Natural killer cell (primary cell): ENCODE data around the gene AKAP6. TPM values are rescaled to one million over a fixed set of nuclear protein-coding genes. Genes with fewer than 3 reads are reported as not detected.
"Not testable (repeated sequence)": the region's sequence is repeated elsewhere in the genome, so short reads cannot be mapped to it uniquely, and the experiment has no call there.

Experiments
- ATAC-seq, 3 donors: fragments of 150-1000 bp in 2 of 3; fragments of 200-7000 bp in 1 of 3; cut with Tn5 transposase; 1 replicate in 1 of 3; 2 replicates in 2 of 3; pipeline ENCODE4 v1.10.0; 2021; ENCODE audit warnings: mild to moderate bottlenecking in 2 of 3, moderate library complexity in 2 of 3
- DNase-seq, 2 donors: peaks; one replicate each; pipeline versions ENCODE4 v3.0.0 to v3.0.0-alpha.2; 2013 to 2021; ENCODE audit warnings: mixed read lengths in 1 of 2
- H3K27ac ChIP-seq: one replicate; pipeline ENCODE4 v1.5.1; 2013; ENCODE audit warnings: mild to moderate bottlenecking, low read length
- H3K27me3 ChIP-seq: one replicate; pipeline ENCODE4 v1.6.1; 2013; ENCODE audit warnings: low read length; ENCODE audit not compliant: control insufficient read depth, insufficient read depth
- H3K36me3 ChIP-seq: one replicate; pipeline ENCODE4 v1.6.1; 2013; ENCODE audit warnings: low read length; ENCODE audit not compliant: control insufficient read depth, insufficient read depth
- H3K4me1 ChIP-seq: one replicate; pipeline ENCODE4 v1.6.1; 2013; ENCODE audit warnings: low read length; ENCODE audit not compliant: control insufficient read depth, insufficient read depth
- H3K4me3 ChIP-seq: one replicate; pipeline ENCODE4 v1.5.1; 2013; ENCODE audit warnings: low read length
- H3K9me3 ChIP-seq: one replicate; pipeline ENCODE4 v1.6.1; 2013; ENCODE audit warnings: low read length; ENCODE audit not compliant: control insufficient read depth, insufficient read depth
- H3K27ac Mint-ChIP-seq, 2 donors: one replicate each; pipeline ENCODE4 v1.8.0; 2022; ENCODE audit warnings: mild to moderate bottlenecking in 2 of 2, mixed read lengths in 2 of 2, moderate library complexity in 1 of 2
- H3K27me3 Mint-ChIP-seq, 2 donors: one replicate each; pipeline ENCODE4 v1.8.0; 2022; ENCODE audit warnings: low read depth in 2 of 2, mixed read lengths in 2 of 2
- H3K36me3 Mint-ChIP-seq: one replicate; pipeline ENCODE4 v1.8.0; 2022; ENCODE audit warnings: mixed read lengths
- H3K4me1 Mint-ChIP-seq, 2 donors: one replicate each; pipeline ENCODE4 v1.8.0; 2022; ENCODE audit warnings: mixed read lengths in 2 of 2
- H3K4me3 Mint-ChIP-seq: one replicate; pipeline ENCODE4 v1.8.0; 2022; ENCODE audit warnings: mild to moderate bottlenecking, moderate library complexity, mixed read lengths
- H3K9me3 Mint-ChIP-seq, 2 donors: one replicate each; pipeline ENCODE4 v1.8.0; 2022; ENCODE audit warnings: mixed read lengths in 2 of 2
- CTCF ChIP-seq: fragments of 200-600 bp; IDR thresholded peaks from one replicate; pipeline ENCODE4 v1.8.0; 2022; ENCODE audit warnings: antibody characterized with exemption
- WGBS: methylation state at CpG from one replicate; pipeline ENCODE4 v1.1.7; 2013; ENCODE audit warnings: missing lambda C conversion rate; ENCODE audit not compliant: insufficient coverage; 5-methylcytosine and 5-hydroxymethylcytosine counted together
- intact Hi-C: fragments of 100-400 bp; cut with micrococcal nuclease; formaldehyde crosslinking; loops from one replicate; pipeline ENCODE4 v1.14.2; 2022
- total RNA-seq, 4 donors: library from RNA; stranded (reverse); fragments of 120-200 nt in 1 of 4; gene quantifications; one replicate each; pipeline versions ENCODE4 v1.2.3 to v1.2.4, GENCODE V29; 2013 to 2022

AKAP6 gene
- total RNA-seq, 3 donors from 2014 or later (not counting 1 experiment from before 2014, with no cell fraction given): 0.21 to 1.3 (median 0.80) TPM

- no peaks in the 10 kb centered on the region for H3K27me3 Mint-ChIP-seq
- Histone ChIP-seq H3K36me3 (no peaks in the 10 kb centered on the region), H3K4me3 (no peak overlapping the region), H3K27ac (no peak overlapping the region), H3K4me1 (no peaks in the 10 kb centered on the region), H3K9me3 (peaks cover 7% of the 10 kb centered on the region), H3K27me3 (no peaks in the 10 kb centered on the region)
- peaks cover 2 to 5% of the 10 kb centered on the region in 2 donors for H3K9me3 Mint-ChIP-seq
- no peak overlapping the region for H3K4me3 Mint-ChIP-seq
- no peaks in the 10 kb centered on the region for H3K4me1 Mint-ChIP-seq
- H3K36me3 Mint-ChIP-seq: no peaks in the 10 kb centered on the region
- no CpG with 5 or more reads among the region's 3 CpGs for WGBS
- intact Hi-C loops: no loop called here
- no peak for TF ChIP-seq CTCF
- DNase-seq (no peak), ATAC-seq (no peak)
- H3K27ac Mint-ChIP-seq: no peak overlapping the region
Measured at GRCh38 chr14:32784405-32784804, 455.3 kb downstream of the AKAP6 start.

GRCh38 chr14:32785585-32785984 is 456.5 kb downstream of the AKAP6 start:
- H3K9me3 Mint-ChIP-seq: peaks cover 7% of the 10 kb centered on the region in 2 donors
- no peak overlapping the region for H3K27ac ChIP-seq
- H3K27me3 Mint-ChIP-seq: no peaks in the 10 kb centered on the region
- no peaks in the 10 kb centered on the region for H3K27me3 ChIP-seq
- no peak overlapping the region for H3K4me3 ChIP-seq
- no peak for TF ChIP-seq CTCF
- H3K9me3 ChIP-seq: peaks cover 7% of the 10 kb centered on the region
- no peaks in the 10 kb centered on the region for H3K4me1 Mint-ChIP-seq
- no peaks in the 10 kb centered on the region for H3K36me3 ChIP-seq
- DNase-seq (no peak), ATAC-seq (no peak)
- no peak overlapping the region for H3K27ac Mint-ChIP-seq
- no peaks in the 10 kb centered on the region for H3K4me1 ChIP-seq
- no peaks in the 10 kb centered on the region for H3K36me3 Mint-ChIP-seq
- intact Hi-C loops: no loop called here
- no peak overlapping the region for H3K4me3 Mint-ChIP-seq
- WGBS: 67% methylated on average over 3 of the region's 4 CpGs

- WGBS: 76% methylated on average over 2 of the region's 3 CpGs
- no peak for TF ChIP-seq CTCF
- Histone ChIP-seq H3K4me1 (no peaks in the 10 kb centered on the region), H3K9me3 (peaks cover 7% of the 10 kb centered on the region), H3K27me3 (no peaks in the 10 kb centered on the region), H3K36me3 (no peaks in the 10 kb centered on the region), H3K4me3 (no peak overlapping the region), H3K27ac (no peak overlapping the region)
- Mint-ChIP-seq H3K4me1 (no peaks in the 10 kb centered on the region), H3K4me3 (no peak overlapping the region), H3K9me3 (peaks cover 4 to 7% of the 10 kb centered on the region in 2 donors), H3K36me3 (no peaks in the 10 kb centered on the region), H3K27ac (no peak overlapping the region), H3K27me3 (no peaks in the 10 kb centered on the region)
- DNase-seq (no peak), ATAC-seq (no peak)
- intact Hi-C loops: no loop called here
Measured at GRCh38 chr14:32786886-32787285, 457.8 kb downstream of the AKAP6 start.

- ATAC-seq, H3K9me3 ChIP-seq, H3K4me1 ChIP-seq, H3K4me3 Mint-ChIP-seq, intact Hi-C loops, H3K36me3 Mint-ChIP-seq, H3K36me3 ChIP-seq, H3K27me3 Mint-ChIP-seq, H3K27ac ChIP-seq, H3K4me3 ChIP-seq, H3K27ac Mint-ChIP-seq, H3K4me1 Mint-ChIP-seq, H3K27me3 ChIP-seq, DNase-seq: not testable (repeated sequence)
- peaks cover 16 to 33% of the 10 kb centered on the region in 2 donors for H3K9me3 Mint-ChIP-seq
Measured at GRCh38 chr14:32793033-32793432, 463.9 kb downstream of the AKAP6 start.
